ENCODE data around the gene SPHKAP.
"Not testable (repeated sequence)": the region's sequence is repeated elsewhere in the genome, so short reads cannot be mapped to it uniquely, and the experiment has no call there.

Gene SPHKAP

GRCh38 chr2:228037915-228038314 lies 143.6 kb downstream of the SPHKAP start:
- no peak for DNase-seq

- no peak for DNase-seq
These were observed 157.9 kb downstream of the SPHKAP start for GRCh38 chr2:228023619-228024018.

- no peak for DNase-seq
These were observed 163.2 kb downstream of the SPHKAP start for GRCh38 chr2:228018311-228018710.

- no peak for DNase-seq
These were observed 163.7 kb downstream of the SPHKAP start for GRCh38 chr2:228017784-228018183.

- peak; percentile 60 for DNase-seq
These were observed 165.1 kb downstream of the SPHKAP start for GRCh38 chr2:228016402-228016801.

- no peak for DNase-seq
These were observed 165.7 kb downstream of the SPHKAP start for GRCh38 chr2:228015741-228016140.

- no peak for DNase-seq
These were observed 185.1 kb downstream of the SPHKAP start for GRCh38 chr2:227996366-227996765.

- no peak for DNase-seq
These were observed 190.6 kb downstream of the SPHKAP start for GRCh38 chr2:227990937-227991336.

- DNase-seq = no peak
These were observed 208.2 kb downstream of the SPHKAP start for GRCh38 chr2:227973241-227973640.

- DNase-seq = no peak
These were observed 209.8 kb downstream of the SPHKAP start for GRCh38 chr2:227971619-227972230.

- DNase-seq = no peak
These were observed 221.2 kb downstream of the SPHKAP start for GRCh38 chr2:227960317-227960716.

- no peak for DNase-seq
These were observed 238.5 kb downstream of the SPHKAP start for GRCh38 chr2:227942965-227943364.

- peak; percentile 11 for DNase-seq
These were observed 239.5 kb downstream of the SPHKAP start for GRCh38 chr2:227942021-227942420.

GRCh38 chr2:227939271-227940027 lies 242.0 kb downstream of the SPHKAP start:
- DNase-seq = peak; percentile 14

GRCh38 chr2:227936249-227936648 lies 245.2 kb downstream of the SPHKAP start:
- DNase-seq = not testable (repeated sequence)

GRCh38 chr2:227933884-227934283 lies 247.6 kb downstream of the SPHKAP start:
- DNase-seq = no peak

GRCh38 chr2:227932403-227932802 lies 249.1 kb downstream of the SPHKAP start:
- DNase-seq = no peak

GRCh38 chr2:227932001-227932400 lies 249.5 kb downstream of the SPHKAP start:
- no peak for DNase-seq
